Measurements from ENCODE around the gene ANKS6.

The ANKS6 gene

DNA sequence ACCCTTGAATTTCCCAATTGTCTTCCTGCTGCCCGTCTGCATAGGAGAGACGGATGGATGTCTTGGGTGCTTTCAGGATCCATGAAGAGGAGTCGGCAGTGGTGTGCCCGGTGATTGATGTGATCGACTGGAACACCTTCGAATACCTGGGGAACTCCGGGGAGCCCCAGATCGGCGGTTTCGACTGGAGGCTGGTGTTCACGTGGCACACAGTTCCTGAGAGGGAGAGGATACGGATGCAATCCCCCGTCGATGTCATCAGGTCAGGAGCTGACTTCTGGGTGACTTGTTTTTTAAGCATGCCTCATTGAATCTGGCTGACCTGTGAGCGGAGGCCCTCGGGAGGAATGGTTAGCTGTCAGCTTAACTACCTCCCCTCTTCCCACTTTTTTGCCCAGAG, 35.3 kb upstream of the ANKS6 start:
- no peaks in the 10 kb centered on the region for H3K4me1 ChIP-seq (ENCODE audit: control insufficient read depth, insufficient read depth, low read length)
- H3K27me3 ChIP-seq (ENCODE audit: control insufficient read depth, insufficient read depth, low read length): no peaks in the 10 kb centered on the region

GRCh38 chr9:98830554-98830953, 34.2 kb upstream of the ANKS6 start:
- no peak overlapping the region for H3K9ac ChIP-seq (ENCODE audit: low read depth, low read length)
- no peak overlapping the region for H3K4me3 ChIP-seq (ENCODE audit: low read depth, low read length)
- H3K27me3 ChIP-seq (ENCODE audit: control insufficient read depth, insufficient read depth, low read length): no peaks in the 10 kb centered on the region
- no peaks in the 10 kb centered on the region for H3K9me3 ChIP-seq (ENCODE audit: control insufficient read depth, insufficient read depth, low read length)
- no peaks in the 10 kb centered on the region for H3K4me1 ChIP-seq (ENCODE audit: control insufficient read depth, insufficient read depth, low read length)
- H3K36me3 ChIP-seq (ENCODE audit: control insufficient read depth, insufficient read depth, low read length): peaks cover 5% of the 10 kb centered on the region

More for the DNA sequence above, 35.3 kb upstream of the ANKS6 start:
- Histone ChIP-seq H3K9ac (ENCODE audit: low read depth, low read length) (no peak overlapping the region), H3K36me3 (ENCODE audit: control insufficient read depth, insufficient read depth, low read length) (peaks cover 5% of the 10 kb centered on the region), H3K9me3 (ENCODE audit: control insufficient read depth, insufficient read depth, low read length) (no peaks in the 10 kb centered on the region), H3K4me3 (ENCODE audit: low read depth, low read length) (no peak overlapping the region)

DNA sequence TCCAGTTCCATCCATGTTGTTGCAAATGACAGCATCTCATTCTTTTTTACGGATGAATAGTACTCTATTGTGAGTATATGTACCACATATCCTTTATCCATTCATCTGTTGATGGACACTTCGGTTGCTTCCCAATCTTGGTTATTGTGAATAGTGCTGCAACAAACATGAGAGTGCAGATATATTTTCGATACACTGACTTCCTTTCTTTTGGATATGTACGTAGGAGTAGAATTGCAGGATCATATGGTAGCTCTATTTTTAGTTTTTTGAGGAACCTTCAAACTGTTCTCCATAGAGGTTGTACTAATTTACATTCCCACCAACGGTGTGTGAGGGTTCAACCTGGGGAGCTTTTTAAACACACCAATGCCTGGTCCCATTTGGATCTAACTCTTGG, 33.4 kb upstream of the ANKS6 start:
- H3K36me3 ChIP-seq (ENCODE audit: control insufficient read depth, insufficient read depth, low read length): peaks cover 5% of the 10 kb centered on the region
- H3K9me3 ChIP-seq (ENCODE audit: control insufficient read depth, insufficient read depth, low read length): no peaks in the 10 kb centered on the region
- H3K27me3 ChIP-seq (ENCODE audit: control insufficient read depth, insufficient read depth, low read length): no peaks in the 10 kb centered on the region

DNA sequence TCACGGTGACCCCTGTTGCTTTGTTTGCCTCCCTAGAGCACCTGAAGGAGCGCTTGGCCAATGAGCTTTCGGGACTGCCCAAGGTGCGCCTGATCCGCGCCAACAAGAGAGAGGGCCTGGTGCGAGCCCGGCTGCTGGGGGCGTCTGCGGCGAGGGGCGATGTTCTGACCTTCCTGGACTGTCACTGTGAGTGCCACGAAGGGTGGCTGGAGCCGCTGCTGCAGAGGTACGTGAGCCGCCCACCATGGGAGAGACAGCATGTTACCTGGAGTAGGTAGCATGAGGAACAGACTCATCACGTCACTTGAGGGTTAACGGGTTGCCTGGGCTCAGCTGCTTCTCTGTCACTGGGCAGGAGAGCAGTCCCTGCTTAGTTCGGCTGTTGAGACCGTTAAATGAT, 30.4 kb upstream of the ANKS6 start:
- H3K4me3 ChIP-seq (ENCODE audit: low read depth, low read length): no peak overlapping the region
- peaks cover 5% of the 10 kb centered on the region for H3K36me3 ChIP-seq (ENCODE audit: control insufficient read depth, insufficient read depth, low read length)
- no peaks in the 10 kb centered on the region for H3K4me1 ChIP-seq (ENCODE audit: control insufficient read depth, insufficient read depth, low read length)
- no peak overlapping the region for H3K9ac ChIP-seq (ENCODE audit: low read depth, low read length)
- no peaks in the 10 kb centered on the region for H3K27me3 ChIP-seq (ENCODE audit: control insufficient read depth, insufficient read depth, low read length)
- no peaks in the 10 kb centered on the region for H3K9me3 ChIP-seq (ENCODE audit: control insufficient read depth, insufficient read depth, low read length)

More for the DNA sequence above, 33.4 kb upstream of the ANKS6 start:
- Histone ChIP-seq H3K4me1 (ENCODE audit: control insufficient read depth, insufficient read depth, low read length) (no peaks in the 10 kb centered on the region), H3K9ac (ENCODE audit: low read depth, low read length) (no peak overlapping the region), H3K4me3 (ENCODE audit: low read depth, low read length) (no peak overlapping the region)

DNA sequence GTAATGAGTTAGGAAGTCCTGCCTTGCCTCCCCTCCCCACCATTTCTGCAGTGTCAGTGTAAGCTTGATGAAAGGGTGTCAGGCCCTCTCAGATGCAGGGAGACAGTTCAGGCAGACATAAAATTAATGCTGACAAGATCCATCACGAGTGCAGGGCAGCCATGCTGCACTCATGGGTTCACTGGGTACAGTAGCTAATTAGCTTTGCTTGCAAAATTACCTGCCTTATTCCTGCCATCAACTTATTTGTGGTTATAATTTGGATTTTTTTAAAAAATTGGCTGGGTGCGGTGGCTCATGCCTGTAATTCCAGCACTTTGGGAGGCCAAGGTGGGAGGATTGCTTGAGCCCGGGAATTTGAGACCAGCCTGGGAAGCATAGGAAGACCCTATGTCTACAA, 29.1 kb upstream of the ANKS6 start:
- H3K4me3 ChIP-seq (ENCODE audit: low read depth, low read length): no peak overlapping the region
- H3K36me3 ChIP-seq (ENCODE audit: control insufficient read depth, insufficient read depth, low read length): peaks cover 5% of the 10 kb centered on the region
- H3K27me3 ChIP-seq (ENCODE audit: control insufficient read depth, insufficient read depth, low read length): no peaks in the 10 kb centered on the region
- H3K9me3 ChIP-seq (ENCODE audit: control insufficient read depth, insufficient read depth, low read length): no peaks in the 10 kb centered on the region
- no peaks in the 10 kb centered on the region for H3K4me1 ChIP-seq (ENCODE audit: control insufficient read depth, insufficient read depth, low read length)
- H3K9ac ChIP-seq (ENCODE audit: low read depth, low read length): no peak overlapping the region

GRCh38 chr9:98823666-98824334, 27.4 kb upstream of the ANKS6 start:
- Histone ChIP-seq H3K27me3 (ENCODE audit: control insufficient read depth, insufficient read depth, low read length) (no peaks in the 10 kb centered on the region), H3K4me1 (ENCODE audit: control insufficient read depth, insufficient read depth, low read length) (no peaks in the 10 kb centered on the region), H3K9me3 (ENCODE audit: control insufficient read depth, insufficient read depth, low read length) (no peaks in the 10 kb centered on the region), H3K9ac (ENCODE audit: low read depth, low read length) (no peak overlapping the region), H3K36me3 (ENCODE audit: control insufficient read depth, insufficient read depth, low read length) (peaks cover 5% of the 10 kb centered on the region), H3K4me3 (ENCODE audit: low read depth, low read length) (no peak overlapping the region)

DNA sequence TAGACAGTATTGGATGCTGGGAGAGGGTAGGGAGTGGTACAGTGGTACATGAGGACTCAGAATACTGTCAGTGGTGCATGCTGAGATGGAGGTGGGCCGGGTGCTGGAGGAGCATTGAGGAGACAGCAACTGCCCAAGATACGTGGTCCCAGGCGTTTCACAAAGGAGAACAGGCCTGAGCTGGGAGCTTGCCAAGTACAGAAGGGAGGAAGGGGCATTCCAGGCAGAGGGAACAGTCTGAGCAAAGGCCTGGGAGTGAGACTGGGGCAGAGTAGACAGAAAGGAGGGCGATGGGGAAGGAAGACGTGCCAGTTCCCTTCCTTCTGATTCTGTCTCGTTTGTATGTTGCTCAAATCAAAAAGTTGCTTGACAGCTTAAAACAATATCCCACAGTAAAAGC, 26.3 kb upstream of the ANKS6 start:
- no peaks in the 10 kb centered on the region for H3K27me3 ChIP-seq (ENCODE audit: control insufficient read depth, insufficient read depth, low read length)
- H3K4me3 ChIP-seq (ENCODE audit: low read depth, low read length): no peak overlapping the region
- no peaks in the 10 kb centered on the region for H3K4me1 ChIP-seq (ENCODE audit: control insufficient read depth, insufficient read depth, low read length)
- H3K9me3 ChIP-seq (ENCODE audit: control insufficient read depth, insufficient read depth, low read length): no peaks in the 10 kb centered on the region
- no peak overlapping the region for H3K9ac ChIP-seq (ENCODE audit: low read depth, low read length)
- peaks cover 5% of the 10 kb centered on the region for H3K36me3 ChIP-seq (ENCODE audit: control insufficient read depth, insufficient read depth, low read length)

GRCh38 chr9:98821831-98822230, 25.5 kb upstream of the ANKS6 start:
- no peak overlapping the region for H3K9ac ChIP-seq (ENCODE audit: low read depth, low read length)
- H3K4me1 ChIP-seq (ENCODE audit: control insufficient read depth, insufficient read depth, low read length): no peaks in the 10 kb centered on the region
- peaks cover under 1% of the 10 kb centered on the region for H3K36me3 ChIP-seq (ENCODE audit: control insufficient read depth, insufficient read depth, low read length)
- no peaks in the 10 kb centered on the region for H3K27me3 ChIP-seq (ENCODE audit: control insufficient read depth, insufficient read depth, low read length)
- no peaks in the 10 kb centered on the region for H3K9me3 ChIP-seq (ENCODE audit: control insufficient read depth, insufficient read depth, low read length)
- H3K4me3 ChIP-seq (ENCODE audit: low read depth, low read length): no peak overlapping the region

GRCh38 chr9:98819231-98819630, 22.9 kb upstream of the ANKS6 start:
- Histone ChIP-seq H3K4me3 (ENCODE audit: low read depth, low read length) (no peak overlapping the region), H3K36me3 (ENCODE audit: control insufficient read depth, insufficient read depth, low read length) (no peaks in the 10 kb centered on the region), H3K27me3 (ENCODE audit: control insufficient read depth, insufficient read depth, low read length) (no peaks in the 10 kb centered on the region), H3K9me3 (ENCODE audit: control insufficient read depth, insufficient read depth, low read length) (no peaks in the 10 kb centered on the region), H3K4me1 (ENCODE audit: control insufficient read depth, insufficient read depth, low read length) (no peaks in the 10 kb centered on the region), H3K9ac (ENCODE audit: low read depth, low read length) (no peak overlapping the region)

- no peaks in the 10 kb centered on the region for H3K27me3 ChIP-seq (ENCODE audit: control insufficient read depth, insufficient read depth, low read length)
- no peak overlapping the region for H3K4me3 ChIP-seq (ENCODE audit: low read depth, low read length)
- H3K4me1 ChIP-seq (ENCODE audit: control insufficient read depth, insufficient read depth, low read length): no peaks in the 10 kb centered on the region
- no peaks in the 10 kb centered on the region for H3K9me3 ChIP-seq (ENCODE audit: control insufficient read depth, insufficient read depth, low read length)
- no peaks in the 10 kb centered on the region for H3K36me3 ChIP-seq (ENCODE audit: control insufficient read depth, insufficient read depth, low read length)
- H3K9ac ChIP-seq (ENCODE audit: low read depth, low read length): no peak overlapping the region
These were observed 22.4 kb upstream of the ANKS6 start for GRCh38 chr9:98818764-98819163.

DNA sequence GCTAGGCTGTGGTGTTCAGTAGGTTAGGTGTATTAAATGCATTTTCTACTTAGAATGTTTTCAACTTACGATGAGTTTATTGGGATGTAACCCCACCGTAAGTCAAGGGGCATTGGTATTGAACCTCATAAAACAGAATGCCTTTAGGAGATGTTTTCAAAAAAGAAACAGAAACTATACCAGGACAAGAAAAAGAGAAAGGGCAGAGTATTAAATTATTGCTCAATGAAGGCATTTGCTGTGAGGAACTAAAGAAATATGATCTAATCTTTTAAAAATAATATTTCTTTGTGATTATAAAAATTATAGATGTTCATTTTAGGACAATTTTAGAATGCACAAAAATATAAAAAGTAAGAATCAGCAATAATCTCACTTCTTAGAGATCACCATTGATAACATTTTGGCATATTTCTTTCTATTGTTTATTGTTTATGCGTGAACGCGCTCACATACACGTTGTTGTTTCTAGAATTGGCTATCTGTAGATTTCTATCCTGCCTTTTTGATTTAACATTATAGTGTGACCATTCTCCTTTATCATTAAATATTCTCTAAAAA, 19.1 kb upstream of the ANKS6 start:
- Histone ChIP-seq H3K36me3 (ENCODE audit: control insufficient read depth, insufficient read depth, low read length) (no peaks in the 10 kb centered on the region), H3K9ac (ENCODE audit: low read depth, low read length) (no peak overlapping the region), H3K4me3 (ENCODE audit: low read depth, low read length) (no peak overlapping the region), H3K4me1 (ENCODE audit: control insufficient read depth, insufficient read depth, low read length) (no peaks in the 10 kb centered on the region), H3K27me3 (ENCODE audit: control insufficient read depth, insufficient read depth, low read length) (no peaks in the 10 kb centered on the region), H3K9me3 (ENCODE audit: control insufficient read depth, insufficient read depth, low read length) (no peaks in the 10 kb centered on the region)

DNA sequence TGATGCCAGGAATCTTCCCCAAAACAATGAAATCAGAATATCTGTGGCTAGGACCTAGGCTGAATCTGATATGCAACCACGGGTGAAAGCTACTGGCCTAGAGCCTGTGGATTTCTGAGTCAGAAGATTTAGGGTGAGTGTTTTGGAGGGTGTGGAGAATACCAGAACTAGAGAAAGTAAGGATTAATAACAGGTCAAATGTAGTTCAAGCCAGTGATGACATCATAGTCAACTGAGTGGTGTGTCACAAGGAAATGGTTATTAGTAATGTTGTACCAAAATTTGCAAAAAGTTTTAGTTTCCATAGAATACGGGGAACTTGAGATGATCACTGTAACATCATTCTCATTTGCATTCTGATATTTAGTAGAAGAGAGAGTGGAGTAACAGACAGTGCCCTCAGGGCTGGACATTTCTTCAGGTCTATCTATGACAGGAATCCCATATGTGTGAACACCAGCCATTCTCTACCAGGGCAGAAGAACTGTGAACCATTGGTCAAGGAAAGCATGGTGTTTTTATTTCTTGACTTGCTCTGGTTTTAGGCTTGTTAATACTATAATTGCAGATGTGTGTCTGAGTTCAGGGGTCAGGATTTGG, 14.8 kb upstream of the ANKS6 start:
- no peak overlapping the region for H3K4me3 ChIP-seq (ENCODE audit: low read depth, low read length)
- no peaks in the 10 kb centered on the region for H3K36me3 ChIP-seq (ENCODE audit: control insufficient read depth, insufficient read depth, low read length)
- H3K4me1 ChIP-seq (ENCODE audit: control insufficient read depth, insufficient read depth, low read length): peaks cover 4% of the 10 kb centered on the region
- H3K9me3 ChIP-seq (ENCODE audit: control insufficient read depth, insufficient read depth, low read length): no peaks in the 10 kb centered on the region
- no peak overlapping the region for H3K9ac ChIP-seq (ENCODE audit: low read depth, low read length)
- H3K27me3 ChIP-seq (ENCODE audit: control insufficient read depth, insufficient read depth, low read length): peaks cover 20% of the 10 kb centered on the region
